ENCODE measurements around the gene SYPL1. TPM values are rescaled to one million over a fixed set of nuclear protein-coding genes. Genes with fewer than 3 reads are reported as not detected.
A peak's percentile ranks its signal among the peaks of the same experiment; 100 is the strongest.

The SYPL1 gene
- total RNA-seq, 2 donors from 2014 or later: 87.9 to 132 TPM

DNA sequence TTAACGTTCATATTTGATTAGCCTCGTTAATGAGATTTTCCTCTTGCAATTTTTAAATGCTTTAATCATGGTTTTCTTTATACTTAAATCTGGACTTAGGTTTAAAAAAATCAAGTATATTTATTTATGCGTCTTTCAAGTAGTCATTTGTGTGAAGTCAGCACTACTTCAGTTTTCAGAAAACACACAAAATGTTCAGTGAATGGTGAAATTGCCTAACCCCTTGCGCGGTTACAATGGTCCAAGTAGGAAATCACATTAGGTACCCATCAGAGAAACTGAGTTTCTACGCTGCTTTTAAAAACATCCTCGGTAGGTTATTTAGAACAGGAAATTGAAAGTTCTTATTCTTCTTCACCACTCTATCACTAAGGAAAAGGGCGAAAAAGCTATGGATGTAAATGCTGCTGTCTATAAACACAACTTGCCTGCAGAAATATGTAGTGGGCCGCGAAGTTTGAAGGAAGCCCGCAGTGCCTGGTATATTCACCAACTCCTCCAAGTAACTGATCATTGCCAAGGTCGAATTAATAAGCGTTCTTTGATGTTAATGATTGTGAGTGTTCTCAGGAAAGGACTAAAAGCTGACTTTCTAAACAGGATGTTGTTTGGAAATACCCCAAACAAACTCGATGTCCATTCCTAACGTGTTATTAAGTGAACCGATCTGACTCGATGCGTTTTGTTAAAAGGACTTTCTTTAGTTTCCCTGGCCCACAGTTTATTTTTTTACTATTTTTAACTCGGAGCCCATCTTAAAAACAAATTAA, 1.0 kb downstream of the SYPL1 start:
- Histone ChIP-seq H3K27ac (peak overlapping the region; percentile 96 to 98), H3K9me3 (no peaks in the 10 kb centered on the region), H3K27me3 (replicated peaks; ENCODE audit: insufficient read depth) (no peaks in the 10 kb centered on the region), H3K4me3 (peak overlapping the region; percentile 76 to 87), H3K36me3 (no peaks in the 10 kb centered on the region), H3K4me1 (replicated peaks) (peaks cover 2% of the 10 kb centered on the region)
- intact Hi-C loops (cut with DNase I): no loop called here
- WGBS: 5% methylated on average over 19 of the region's 19 CpGs
- TF ChIP-seq, protein P1, sequence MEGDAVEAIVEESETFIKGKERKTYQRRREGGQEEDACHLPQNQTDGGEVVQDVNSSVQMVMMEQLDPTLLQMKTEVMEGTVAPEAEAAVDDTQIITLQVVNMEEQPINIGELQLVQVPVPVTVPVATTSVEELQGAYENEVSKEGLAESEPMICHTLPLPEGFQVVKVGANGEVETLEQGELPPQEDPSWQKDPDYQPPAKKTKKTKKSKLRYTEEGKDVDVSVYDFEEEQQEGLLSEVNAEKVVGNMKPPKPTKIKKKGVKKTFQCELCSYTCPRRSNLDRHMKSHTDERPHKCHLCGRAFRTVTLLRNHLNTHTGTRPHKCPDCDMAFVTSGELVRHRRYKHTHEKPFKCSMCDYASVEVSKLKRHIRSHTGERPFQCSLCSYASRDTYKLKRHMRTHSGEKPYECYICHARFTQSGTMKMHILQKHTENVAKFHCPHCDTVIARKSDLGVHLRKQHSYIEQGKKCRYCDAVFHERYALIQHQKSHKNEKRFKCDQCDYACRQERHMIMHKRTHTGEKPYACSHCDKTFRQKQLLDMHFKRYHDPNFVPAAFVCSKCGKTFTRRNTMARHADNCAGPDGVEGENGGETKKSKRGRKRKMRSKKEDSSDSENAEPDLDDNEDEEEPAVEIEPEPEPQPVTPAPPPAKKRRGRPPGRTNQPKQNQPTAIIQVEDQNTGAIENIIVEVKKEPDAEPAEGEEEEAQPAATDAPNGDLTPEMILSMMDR (IDR thresholded peaks at IDR 0.05): no peak
- peak; percentile 15 for TF ChIP-seq POLR2AphosphoS5 (IDR thresholded peaks at IDR 0.05)
- DNase-seq (ENCODE audit: low spot score): no peak

DNA sequence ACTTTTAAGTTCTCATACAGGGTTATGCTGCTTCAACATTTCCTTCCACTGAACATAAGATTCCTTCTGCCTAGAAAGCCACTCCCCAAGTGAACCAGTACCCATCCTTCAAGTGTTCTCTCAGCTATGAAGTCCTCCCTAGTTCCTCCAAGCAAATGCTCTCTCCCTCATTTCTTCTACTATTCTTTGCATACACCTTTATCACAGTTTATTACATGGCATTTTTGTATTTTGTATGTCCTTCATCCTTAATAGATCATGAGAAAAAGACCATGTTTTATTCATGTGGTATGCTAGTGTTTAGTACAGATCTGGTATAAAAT, 1.9 kb downstream of the SYPL1 start:
- TF ChIP-seq, protein P1 (IDR thresholded peaks at IDR 0.05): no peak
- TF ChIP-seq POLR2AphosphoS5 (IDR thresholded peaks at IDR 0.05): peak; percentile 15
- Histone ChIP-seq H3K4me1 (replicated peaks) (peaks cover 2% of the 10 kb centered on the region), H3K27ac (peak overlapping the region in 1 of 2 donors; percentile 35), H3K4me3 (peak overlapping the region in 1 of 2 donors; percentile 87), H3K9me3 (no peaks in the 10 kb centered on the region), H3K36me3 (no peaks in the 10 kb centered on the region), H3K27me3 (replicated peaks; ENCODE audit: insufficient read depth) (no peaks in the 10 kb centered on the region)
- intact Hi-C loops (cut with DNase I): no loop called here
- DNase-seq (ENCODE audit: low spot score): no peak

DNA sequence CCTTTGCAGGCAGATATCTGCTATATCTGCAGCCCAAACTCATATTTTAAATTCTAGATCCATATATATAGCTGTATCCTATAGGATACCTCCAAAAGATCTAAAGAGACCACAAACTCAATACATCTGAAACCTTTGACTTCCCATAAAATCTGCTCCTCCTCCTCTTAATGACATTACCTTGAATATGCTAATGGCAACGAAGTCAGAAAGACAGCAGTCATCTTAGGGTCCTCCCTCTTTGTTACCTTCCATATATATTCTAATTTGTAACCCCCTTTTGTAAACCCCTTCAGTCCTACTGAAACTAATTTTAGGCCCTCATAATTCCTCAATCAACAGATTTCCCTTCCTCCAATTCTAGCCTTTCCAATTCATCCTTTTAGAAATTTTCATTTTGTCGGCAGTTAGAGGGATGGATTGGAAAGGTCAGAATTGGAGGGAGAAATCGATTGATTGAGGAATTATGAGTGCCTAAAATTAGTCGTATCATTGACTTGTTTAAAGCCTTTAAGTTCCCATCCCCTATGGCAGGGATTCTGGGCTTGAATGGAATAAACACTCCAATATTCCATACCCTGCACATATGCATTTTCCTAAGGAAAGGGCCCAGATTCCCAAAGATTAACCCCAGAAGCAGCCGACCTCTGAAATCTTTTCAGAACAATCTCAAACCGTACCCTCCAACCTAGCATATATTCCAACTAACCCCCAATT, 2.4 kb downstream of the SYPL1 start:
- DNase-seq (ENCODE audit: low spot score): no peak
- intact Hi-C loops (cut with DNase I): no loop called here
- Histone ChIP-seq H3K4me3 (no peak overlapping the region), H3K36me3 (no peaks in the 10 kb centered on the region), H3K9me3 (no peaks in the 10 kb centered on the region), H3K27ac (peak overlapping the region in 1 of 2 donors; percentile 35), H3K27me3 (replicated peaks; ENCODE audit: insufficient read depth) (no peaks in the 10 kb centered on the region), H3K4me1 (replicated peaks) (peaks cover 2% of the 10 kb centered on the region)
- TF ChIP-seq, protein P1 (IDR thresholded peaks at IDR 0.05): no peak
- TF ChIP-seq POLR2A (IDR thresholded peaks at IDR 0.05): no peak
- no peak for TF ChIP-seq POLR2AphosphoS5 (IDR thresholded peaks at IDR 0.05)
- WGBS: 84% methylated on average over 6 of the region's 6 CpGs

GRCh38 chr7:106108991-106109390, 3.1 kb downstream of the SYPL1 start:
- H3K27me3 ChIP-seq (replicated peaks; ENCODE audit: insufficient read depth): no peaks in the 10 kb centered on the region
- H3K4me3 ChIP-seq: no peak overlapping the region
- DNase-seq (ENCODE audit: low spot score): no peak
- peaks cover 2% of the 10 kb centered on the region for H3K4me1 ChIP-seq (replicated peaks)
- intact Hi-C loops (cut with DNase I): no loop called here
- TF ChIP-seq POLR2AphosphoS5 (IDR thresholded peaks at IDR 0.05) (no peak), POLR2A (IDR thresholded peaks at IDR 0.05) (no peak)
- TF ChIP-seq, protein P1 (IDR thresholded peaks at IDR 0.05): no peak
- WGBS: 29% methylated on average over 1 of the region's 1 CpG
- H3K27ac ChIP-seq: no peak overlapping the region
- no peaks in the 10 kb centered on the region for H3K36me3 ChIP-seq
- no peaks in the 10 kb centered on the region for H3K9me3 ChIP-seq

All from prostate gland (tissue), 2 donors.